ENCODE data around the gene MSRB1. TPM values are rescaled to one million over a fixed set of nuclear protein-coding genes. Genes with fewer than 3 reads are reported as not detected.

The MSRB1 gene
- total and polyA plus RNA-seq, 4 donors: 10.0 to 25.8 (median 17.4) TPM

- peaks cover 29% of the 10 kb centered on the region for H3K27me3 ChIP-seq (ENCODE audit: control insufficient read depth, insufficient read depth, low read length)
Observed at GRCh38 chr16:1985466-1986150, 42.6 kb upstream of the MSRB1 start.

GRCh38 chr16:1984347-1985225 is 41.6 kb upstream of the MSRB1 start:
- Histone ChIP-seq H3K36me3 (ENCODE audit: control insufficient read depth, insufficient read depth, low read length) (peaks cover 43% of the 10 kb centered on the region), H3K4me3 (ENCODE audit: low read depth, low read length) (peak overlapping the region; percentile 61), H3K27me3 (ENCODE audit: control insufficient read depth, insufficient read depth, low read length) (peaks cover 34% of the 10 kb centered on the region), H3K4me1 (ENCODE audit: control insufficient read depth, insufficient read depth, low read length) (peaks cover 70% of the 10 kb centered on the region), H3K27ac (ENCODE audit: low read depth, low read length) (no peak overlapping the region), H3K9me3 (ENCODE audit: control insufficient read depth, insufficient read depth, low read length) (no peaks in the 10 kb centered on the region)
- DNase-seq (ENCODE audit: low read depth in 4 of 6, low spot score in 6 of 6): no peak
- 7% methylated on average over 56 of the region's 58 CpGs for WGBS (ENCODE audit: insufficient coverage)

More at GRCh38 chr16:1985466-1986150, 42.6 kb upstream of the MSRB1 start:
- peaks cover 66% of the 10 kb centered on the region for H3K4me1 ChIP-seq (ENCODE audit: control insufficient read depth, insufficient read depth, low read length)
- H3K4me3 ChIP-seq (ENCODE audit: low read depth, low read length): no peak overlapping the region
- H3K36me3 ChIP-seq (ENCODE audit: control insufficient read depth, insufficient read depth, low read length): peaks cover 34% of the 10 kb centered on the region
- no peak for DNase-seq (ENCODE audit: low read depth in 4 of 6, low spot score in 6 of 6)
- no peak overlapping the region for H3K27ac ChIP-seq (ENCODE audit: low read depth, low read length)
- 97% methylated on average over 14 of the region's 14 CpGs for whole genome bisulfite sequencing (ENCODE audit: insufficient coverage)
- H3K9me3 ChIP-seq (ENCODE audit: control insufficient read depth, insufficient read depth, low read length): no peaks in the 10 kb centered on the region

GRCh38 chr16:1983544-1984346 is 40.7 kb upstream of the MSRB1 start, which contains the start of gene GFER:
GFER (plus strand) TSS chr16:1984193; CDS start chr16:1984219, 26 bp downstream.
- DNase-seq (ENCODE audit: low read depth in 4 of 6, low spot score in 6 of 6): peak; percentile 79 to 96 (median 86)
- WGBS (ENCODE audit: insufficient coverage): under 1% methylated on average over 109 of the region's 109 CpGs
- peaks cover 64% of the 10 kb centered on the region for H3K4me1 ChIP-seq (ENCODE audit: control insufficient read depth, insufficient read depth, low read length)
- peak within 1 kb of the TSS; percentile 80 for H3K27ac ChIP-seq (ENCODE audit: low read depth, low read length)
- H3K27me3 ChIP-seq (ENCODE audit: control insufficient read depth, insufficient read depth, low read length): peaks cover 31% of the 10 kb centered on the region
- H3K9me3 ChIP-seq (ENCODE audit: control insufficient read depth, insufficient read depth, low read length): no peaks in the 10 kb centered on the region
- peak within 1 kb of the TSS; percentile 61 for H3K4me3 ChIP-seq (ENCODE audit: low read depth, low read length)
- peaks cover 46% of the 10 kb centered on the region for H3K36me3 ChIP-seq (ENCODE audit: control insufficient read depth, insufficient read depth, low read length)

- H3K36me3 ChIP-seq (ENCODE audit: control insufficient read depth, insufficient read depth, low read length): peaks cover 52% of the 10 kb centered on the region
- peak overlapping the region; percentile 56 for H3K4me3 ChIP-seq (ENCODE audit: low read depth, low read length)
- no peaks in the 10 kb centered on the region for H3K9me3 ChIP-seq (ENCODE audit: control insufficient read depth, insufficient read depth, low read length)
- DNase-seq (ENCODE audit: low read depth in 4 of 6, low spot score in 6 of 6): peak in 1 of 6 donors; percentile 13
- 20% methylated on average over 17 of the region's 19 CpGs for WGBS (ENCODE audit: insufficient coverage)
- peak overlapping the region; percentile 80 for H3K27ac ChIP-seq (ENCODE audit: low read depth, low read length)
- peaks cover 32% of the 10 kb centered on the region for H3K27me3 ChIP-seq (ENCODE audit: control insufficient read depth, insufficient read depth, low read length)
- H3K4me1 ChIP-seq (ENCODE audit: control insufficient read depth, insufficient read depth, low read length): peaks cover 63% of the 10 kb centered on the region
Observed at GRCh38 chr16:1982991-1983543, 40.1 kb upstream of the MSRB1 start.

GRCh38 chr16:1982013-1982433 is 39.0 kb upstream of the MSRB1 start:
- Histone ChIP-seq H3K4me1 (ENCODE audit: control insufficient read depth, insufficient read depth, low read length) (peaks cover 63% of the 10 kb centered on the region), H3K9me3 (ENCODE audit: control insufficient read depth, insufficient read depth, low read length) (no peaks in the 10 kb centered on the region), H3K27me3 (ENCODE audit: control insufficient read depth, insufficient read depth, low read length) (peaks cover 40% of the 10 kb centered on the region), H3K27ac (ENCODE audit: low read depth, low read length) (no peak overlapping the region), H3K36me3 (ENCODE audit: control insufficient read depth, insufficient read depth, low read length) (peaks cover 56% of the 10 kb centered on the region), H3K4me3 (ENCODE audit: low read depth, low read length) (no peak overlapping the region)
- DNase-seq (ENCODE audit: low read depth in 4 of 6, low spot score in 6 of 6): peak in 1 of 6 donors; percentile 55
- WGBS (ENCODE audit: insufficient coverage): 40% methylated on average over 4 of the region's 5 CpGs

GRCh38 chr16:1981398-1981836 is 38.4 kb upstream of the MSRB1 start, which contains the start of gene NOXO1:
NOXO1 (minus strand) TSS chr16:1981469; CDS start chr16:1981179, 290 bp downstream.
- 58% methylated on average over 5 of the region's 6 CpGs for WGBS (ENCODE audit: insufficient coverage)
- H3K27me3 ChIP-seq (ENCODE audit: control insufficient read depth, insufficient read depth, low read length): peaks cover 41% of the 10 kb centered on the region

GRCh38 chr16:1980770-1981087 is 37.7 kb upstream of the MSRB1 start:
- Histone ChIP-seq H3K36me3 (ENCODE audit: control insufficient read depth, insufficient read depth, low read length) (peaks cover 56% of the 10 kb centered on the region), H3K27ac (ENCODE audit: low read depth, low read length) (no peak overlapping the region), H3K4me3 (ENCODE audit: low read depth, low read length) (no peak overlapping the region), H3K9me3 (ENCODE audit: control insufficient read depth, insufficient read depth, low read length) (no peaks in the 10 kb centered on the region), H3K4me1 (ENCODE audit: control insufficient read depth, insufficient read depth, low read length) (peaks cover 57% of the 10 kb centered on the region), H3K27me3 (ENCODE audit: control insufficient read depth, insufficient read depth, low read length) (peaks cover 44% of the 10 kb centered on the region)
- 27% methylated on average over 15 of the region's 16 CpGs for WGBS (ENCODE audit: insufficient coverage)
- DNase-seq (ENCODE audit: low read depth in 4 of 6, low spot score in 6 of 6): no peak

More at GRCh38 chr16:1981398-1981836, 38.4 kb upstream of the MSRB1 start, which contains the start of gene NOXO1:
- Histone ChIP-seq H3K4me3 (ENCODE audit: low read depth, low read length) (no peak within 1 kb of the TSS), H3K27ac (ENCODE audit: low read depth, low read length) (no peak within 1 kb of the TSS), H3K9me3 (ENCODE audit: control insufficient read depth, insufficient read depth, low read length) (no peaks in the 10 kb centered on the region), H3K36me3 (ENCODE audit: control insufficient read depth, insufficient read depth, low read length) (peaks cover 56% of the 10 kb centered on the region), H3K4me1 (ENCODE audit: control insufficient read depth, insufficient read depth, low read length) (peaks cover 63% of the 10 kb centered on the region)
- DNase-seq (ENCODE audit: low read depth in 4 of 6, low spot score in 6 of 6): no peak

GRCh38 chr16:1980030-1980769 is 37.2 kb upstream of the MSRB1 start:
- peaks cover 44% of the 10 kb centered on the region for H3K27me3 ChIP-seq (ENCODE audit: control insufficient read depth, insufficient read depth, low read length)
- no peaks in the 10 kb centered on the region for H3K9me3 ChIP-seq (ENCODE audit: control insufficient read depth, insufficient read depth, low read length)
- H3K27ac ChIP-seq (ENCODE audit: low read depth, low read length): no peak overlapping the region
- 11% methylated on average over 51 of the region's 53 CpGs for WGBS (ENCODE audit: insufficient coverage)
- peaks cover 52% of the 10 kb centered on the region for H3K4me1 ChIP-seq (ENCODE audit: control insufficient read depth, insufficient read depth, low read length)
- peaks cover 56% of the 10 kb centered on the region for H3K36me3 ChIP-seq (ENCODE audit: control insufficient read depth, insufficient read depth, low read length)
- peak in 1 of 6 donors; percentile 25 for DNase-seq (ENCODE audit: low read depth in 4 of 6, low spot score in 6 of 6)
- no peak overlapping the region for H3K4me3 ChIP-seq (ENCODE audit: low read depth, low read length)
